Right atrium auricular region (tissue), 2 donors: ENCODE measurements around the gene POLR2L. TPM values are rescaled to one million over a fixed set of nuclear protein-coding genes. Genes with fewer than 3 reads are reported as not detected.

Experiments used
- DNase-seq: peaks from one replicate; pipeline ENCODE4 v3.0.0-alpha.2; 2019; ENCODE audit warnings: low spot score
- H3K27ac ChIP-seq, 2 donors: fragments of 200-600 bp; sonication (generic); 1 replicate in 1 of 2; 2 replicates in 1 of 2; pipeline ENCODE4 v1.5.1; 2016 to 2019
- H3K27me3 ChIP-seq, 2 donors: fragments of 200-600 bp; sonication (generic); one replicate each; pipeline versions ENCODE4 v1.5.1 to v1.6.0; 2017 to 2019
- H3K36me3 ChIP-seq: fragments of 200-600 bp; sonication (generic); one replicate; pipeline ENCODE4 v1.5.1; 2016
- H3K4me1 ChIP-seq, 2 donors: fragments of 200-600 bp; sonication (generic); one replicate each; pipeline versions ENCODE4 v1.5.1 to v1.6.0; 2017 to 2019
- H3K4me3 ChIP-seq, 2 donors: fragments of 200-600 bp; sonication (generic); 1 replicate in 1 of 2; 2 replicates in 1 of 2; pipeline ENCODE4 v1.5.1; 2017 to 2019; ENCODE audit warnings: mild to moderate bottlenecking in 1 of 2, moderate library complexity in 1 of 2
- H3K9me3 ChIP-seq, 2 donors: fragments of 200-600 bp; sonication (generic); one replicate each; pipeline ENCODE4 v1.5.1; 2019
- CTCF ChIP-seq, 2 donors: fragments of 200-600 bp; sonication (generic); IDR thresholded peaks; one replicate each; pipeline ENCODE4 v1.5.1; 2019; ENCODE audit warnings: antibody characterized with exemption in 2 of 2
- total RNA-seq, 2 donors: library from RNA; depleted of rRNA; stranded (reverse); fragments of >200 nt; gene quantifications; one replicate each; pipeline ENCODE4 v1.1.0, GENCODE V29; 2016

Gene POLR2L
- total RNA-seq, 2 donors from 2014 or later, result 54.5 to 132 TPM

DNA sequence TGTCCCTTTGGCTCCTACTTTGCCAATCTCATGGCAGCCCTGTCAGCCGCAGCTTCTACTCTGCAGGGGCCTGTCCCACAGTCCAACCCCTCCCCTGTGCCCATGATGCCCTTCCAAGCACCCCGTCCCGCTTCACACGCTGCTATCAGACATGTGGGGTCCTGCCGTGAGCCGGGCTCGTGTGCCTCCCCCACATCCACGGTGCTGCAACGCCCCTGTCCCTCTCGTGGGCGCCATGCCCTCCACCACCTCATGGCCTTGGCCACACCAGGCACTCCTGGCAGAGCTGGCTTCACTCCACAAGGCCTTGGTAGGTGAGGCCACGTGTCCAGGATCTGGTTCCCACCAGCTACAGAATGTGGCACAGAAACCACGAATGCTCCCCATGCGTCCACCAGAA lies 45.3 kb upstream of the POLR2L start:
- Histone ChIP-seq H3K36me3 (no peaks in the 10 kb centered on the region), H3K4me1 (no peaks in the 10 kb centered on the region), H3K27me3 (no peaks in the 10 kb centered on the region), H3K4me3 (no peak overlapping the region), H3K27ac (no peak overlapping the region), H3K9me3 (no peaks in the 10 kb centered on the region)
- no peak for TF ChIP-seq CTCF (IDR thresholded peaks at IDR 0.05)
- no peak for DNase-seq

GRCh38 chr11:886568-886967 lies 44.2 kb upstream of the POLR2L start:
- no peak for TF ChIP-seq CTCF (IDR thresholded peaks at IDR 0.05)
- no peak for DNase-seq
- Histone ChIP-seq H3K4me1 (no peaks in the 10 kb centered on the region), H3K27ac (no peak overlapping the region), H3K9me3 (no peaks in the 10 kb centered on the region), H3K27me3 (no peaks in the 10 kb centered on the region), H3K4me3 (no peak overlapping the region), H3K36me3 (no peaks in the 10 kb centered on the region)

- Histone ChIP-seq H3K27ac (no peak overlapping the region), H3K9me3 (no peaks in the 10 kb centered on the region), H3K36me3 (peaks cover 6% of the 10 kb centered on the region), H3K4me1 (no peaks in the 10 kb centered on the region), H3K4me3 (no peak overlapping the region), H3K27me3 (no peaks in the 10 kb centered on the region)
- no peak for TF ChIP-seq CTCF (IDR thresholded peaks at IDR 0.05)
- DNase-seq, result no peak
Measured at GRCh38 chr11:884578-885070, 42.3 kb upstream of the POLR2L start.

DNA sequence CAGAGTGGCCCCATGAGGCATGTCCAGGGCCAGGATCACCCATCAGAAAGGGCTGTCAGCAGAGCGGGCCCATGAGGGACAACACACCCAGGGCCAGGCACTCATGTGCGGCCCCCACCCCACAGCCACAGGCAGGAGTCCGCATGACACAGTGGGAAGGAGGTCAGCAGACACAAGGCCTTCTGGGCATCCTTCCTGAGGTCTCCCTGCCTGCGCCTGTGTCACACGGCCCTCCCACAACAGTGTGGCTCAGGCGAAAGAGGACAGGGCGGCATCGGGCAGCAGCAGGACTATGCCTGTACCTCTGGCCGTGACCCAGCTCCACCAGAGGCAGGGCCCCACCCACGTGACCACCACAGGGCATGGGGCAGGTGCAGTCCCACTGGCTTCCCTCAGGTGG lies 41.2 kb upstream of the POLR2L start:
- TF ChIP-seq CTCF (IDR thresholded peaks at IDR 0.05), result no peak
- no peak for DNase-seq
- H3K9me3 ChIP-seq, result no peaks in the 10 kb centered on the region
- no peaks in the 10 kb centered on the region for H3K4me1 ChIP-seq
- no peak overlapping the region for H3K27ac ChIP-seq
- H3K27me3 ChIP-seq, result no peaks in the 10 kb centered on the region
- H3K36me3 ChIP-seq, result peaks cover 9% of the 10 kb centered on the region
- no peak overlapping the region for H3K4me3 ChIP-seq

GRCh38 chr11:882596-882995 lies 40.3 kb upstream of the POLR2L start:
- no peak overlapping the region for H3K4me3 ChIP-seq

More at GRCh38 chr11:882596-882995, 40.3 kb upstream of the POLR2L start:
- Histone ChIP-seq H3K9me3 (no peaks in the 10 kb centered on the region), H3K27ac (no peak overlapping the region), H3K4me1 (no peaks in the 10 kb centered on the region), H3K27me3 (no peaks in the 10 kb centered on the region), H3K36me3 (peaks cover 9% of the 10 kb centered on the region)
- DNase-seq, result no peak
- no peak for TF ChIP-seq CTCF (IDR thresholded peaks at IDR 0.05)
